Fibroblast of lung (primary cell): ENCODE measurements around the gene UNC13B. TPM values are rescaled to one million over a fixed set of nuclear protein-coding genes. Genes with fewer than 3 reads are reported as not detected.
A peak's percentile ranks its signal among the peaks of the same experiment; 100 is the strongest.

ENCODE experiments used
- DNase-seq, 2 donors: peaks; one replicate each; pipeline versions ENCODE4 v3.0.0 to v3.0.0-alpha.2; 2010; ENCODE audit warnings: low read depth in 2 of 2
- H2AFZ ChIP-seq: 2 replicates; pipeline ENCODE4 v1.5.1; 2012; ENCODE audit warnings: low read length, control low read depth, inconsistent platforms
- H3K27ac ChIP-seq: 2 replicates; pipeline ENCODE4 v1.5.1; 2011; ENCODE audit warnings: low read length, control low read depth; ENCODE audit not compliant: insufficient read depth
- H3K27me3 ChIP-seq: 2 replicates; pipeline ENCODE4 v1.5.1; 2011; ENCODE audit warnings: mild to moderate bottlenecking, low read length; ENCODE audit not compliant: control insufficient read depth, insufficient read depth
- H3K36me3 ChIP-seq: 2 replicates; pipeline ENCODE4 v1.5.1; 2011; ENCODE audit warnings: low read length; ENCODE audit not compliant: control insufficient read depth, insufficient read depth
- H3K4me1 ChIP-seq: 2 replicates; pipeline ENCODE4 v1.5.1; 2011; ENCODE audit warnings: low read length; ENCODE audit not compliant: control insufficient read depth, insufficient read depth; ENCODE audit errors: extremely low read depth
- H3K4me2 ChIP-seq: 2 replicates; pipeline ENCODE4 v1.5.1; 2011; ENCODE audit warnings: low read length, control low read depth; ENCODE audit not compliant: insufficient read depth; ENCODE audit errors: extremely low read depth
- H3K4me3 ChIP-seq, 4 experiments: fragments of 200-600 bp in 1 of 4; sonication (generic) in 1 of 4; replicated peaks in 1 of 4; 2 replicates each; pipeline ENCODE4 v1.5.1; 2011 to 2016; ENCODE audit warnings: low read length in 4 of 4, low read depth in 3 of 4, mild to moderate bottlenecking in 3 of 4, control low read depth in 2 of 4, inconsistent platforms in 1 of 4, mixed read lengths in 1 of 4; ENCODE audit not compliant: insufficient read depth in 1 of 4; ENCODE audit errors: control extremely low read depth in 1 of 4
- H3K79me2 ChIP-seq: 2 replicates; pipeline ENCODE4 v1.5.1; 2012; ENCODE audit warnings: mild to moderate bottlenecking, low read length, inconsistent platforms; ENCODE audit not compliant: control insufficient read depth, insufficient read depth
- H3K9ac ChIP-seq: 2 replicates; pipeline ENCODE4 v1.5.1; 2011; ENCODE audit warnings: mild to moderate bottlenecking, low read length, control low read depth; ENCODE audit not compliant: insufficient read depth
- H3K9me3 ChIP-seq: 2 replicates; pipeline ENCODE4 v1.5.1; 2012; ENCODE audit warnings: low read depth, low read length; ENCODE audit not compliant: control insufficient read depth, insufficient read depth
- H4K20me1 ChIP-seq: 2 replicates; pipeline ENCODE4 v1.5.1; 2011; ENCODE audit warnings: low read length; ENCODE audit not compliant: control insufficient read depth, insufficient read depth; ENCODE audit errors: extremely low read depth
- EZH2 ChIP-seq: IDR thresholded peaks from 2 replicates; pipeline ENCODE4 v1.5.1; 2012; ENCODE audit warnings: low read length, control low read depth, mild to moderate bottlenecking; ENCODE audit errors: missing control alignments
- polyA plus RNA-seq, 2 donors: library from polyadenylated mRNA; depleted of rRNA in 1 of 2; stranded (reverse) in 1 of 2; unstranded in 1 of 2; fragments of >200 nt; gene quantifications; 2 replicates each; pipeline ENCODE4 v1.2.1, GENCODE V29; 2011 to 2012; ENCODE audit warnings: missing spikeins in 1 of 2
- total RNA-seq: library from RNA; depleted of rRNA; stranded (reverse); fragments of >200 nt; gene quantifications from 2 replicates; pipeline ENCODE4 v1.2.1, GENCODE V29; 2014
- TF ChIP-seq, protein P1 (sequence below), 2 donors: IDR thresholded peaks in 1 of 2; conservative IDR thresholded peaks in 1 of 2; 1 replicate in 1 of 2; 2 replicates in 1 of 2; pipeline ENCODE4 v1.5.1; 2011 to 2012; ENCODE audit warnings: low read length in 2 of 2, control low read depth in 1 of 2, inconsistent platforms in 1 of 2, low read depth in 1 of 2, mild to moderate bottlenecking in 1 of 2

Gene UNC13B
- total and polyA plus RNA-seq, 2 donors (not counting 1 experiment from before 2014, with no cell fraction given) = 9.7 to 38.3 TPM

DNA sequence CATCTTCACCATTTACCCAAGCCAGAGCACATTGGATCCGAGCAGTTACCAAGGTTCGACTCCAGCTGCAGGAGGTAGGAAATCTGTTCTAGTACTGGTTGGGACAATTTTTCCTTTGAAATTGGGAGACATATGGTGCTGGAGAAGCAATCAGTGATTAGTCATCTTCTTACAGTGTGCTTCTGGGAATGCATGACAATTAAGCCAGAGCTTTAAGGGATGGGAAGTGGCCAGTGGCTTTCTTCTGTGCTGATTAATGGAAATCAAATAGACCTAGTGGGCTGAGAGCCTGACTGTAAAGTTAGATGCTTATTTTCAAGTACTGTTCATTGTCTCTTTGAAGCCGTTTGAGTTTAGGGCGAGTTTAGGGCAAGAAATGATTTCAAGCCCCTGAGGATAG is 152.1 kb downstream of the UNC13B start:
- Histone ChIP-seq H3K4me2 (no peak overlapping the region), H3K79me2 (no peaks in the 10 kb centered on the region), H3K4me1 (peaks cover 3% of the 10 kb centered on the region), H2AFZ (no peak overlapping the region), H3K4me3 (no peak overlapping the region), H3K36me3 (no peaks in the 10 kb centered on the region), H3K27ac (no peak overlapping the region), H3K9me3 (no peaks in the 10 kb centered on the region), H4K20me1 (no peaks in the 10 kb centered on the region), H3K9ac (no peak overlapping the region), H3K27me3 (no peaks in the 10 kb centered on the region)
- peak; percentile 16 to 91 for DNase-seq
- TF ChIP-seq, protein P1, sequence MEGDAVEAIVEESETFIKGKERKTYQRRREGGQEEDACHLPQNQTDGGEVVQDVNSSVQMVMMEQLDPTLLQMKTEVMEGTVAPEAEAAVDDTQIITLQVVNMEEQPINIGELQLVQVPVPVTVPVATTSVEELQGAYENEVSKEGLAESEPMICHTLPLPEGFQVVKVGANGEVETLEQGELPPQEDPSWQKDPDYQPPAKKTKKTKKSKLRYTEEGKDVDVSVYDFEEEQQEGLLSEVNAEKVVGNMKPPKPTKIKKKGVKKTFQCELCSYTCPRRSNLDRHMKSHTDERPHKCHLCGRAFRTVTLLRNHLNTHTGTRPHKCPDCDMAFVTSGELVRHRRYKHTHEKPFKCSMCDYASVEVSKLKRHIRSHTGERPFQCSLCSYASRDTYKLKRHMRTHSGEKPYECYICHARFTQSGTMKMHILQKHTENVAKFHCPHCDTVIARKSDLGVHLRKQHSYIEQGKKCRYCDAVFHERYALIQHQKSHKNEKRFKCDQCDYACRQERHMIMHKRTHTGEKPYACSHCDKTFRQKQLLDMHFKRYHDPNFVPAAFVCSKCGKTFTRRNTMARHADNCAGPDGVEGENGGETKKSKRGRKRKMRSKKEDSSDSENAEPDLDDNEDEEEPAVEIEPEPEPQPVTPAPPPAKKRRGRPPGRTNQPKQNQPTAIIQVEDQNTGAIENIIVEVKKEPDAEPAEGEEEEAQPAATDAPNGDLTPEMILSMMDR (conservative IDR thresholded peaks at IDR 0.05 in 1 of 2, IDR thresholded peaks at IDR 0.05 in 1 of 2; ENCODE audit: low read depth in 1 of 2, low read length in 2 of 2) = no peak
- TF ChIP-seq EZH2 = no peak

DNA sequence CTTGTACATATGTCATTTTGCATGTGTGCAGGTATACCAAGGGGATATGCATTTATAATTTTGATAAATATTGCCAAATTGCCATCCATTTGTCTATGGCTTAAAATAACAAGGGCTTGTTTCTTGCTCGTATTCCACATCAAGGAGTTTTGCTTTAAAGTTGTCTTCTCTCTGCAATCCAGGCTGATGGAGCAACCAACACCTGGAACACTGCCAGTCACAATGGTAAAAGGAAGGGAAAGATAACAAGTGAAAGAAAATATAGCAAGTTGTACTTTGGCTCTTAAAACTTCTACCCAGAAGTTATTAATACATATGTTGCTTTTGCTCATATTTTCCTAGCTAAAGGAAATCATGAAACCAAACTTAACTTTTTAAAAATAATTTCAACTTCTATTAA is 156.9 kb downstream of the UNC13B start:
- Histone ChIP-seq H3K4me3 (no peak overlapping the region), H3K27me3 (no peaks in the 10 kb centered on the region), H3K27ac (no peak overlapping the region), H3K79me2 (no peaks in the 10 kb centered on the region), H3K4me2 (no peak overlapping the region), H3K9me3 (no peaks in the 10 kb centered on the region), H4K20me1 (no peaks in the 10 kb centered on the region), H3K4me1 (peaks cover 3% of the 10 kb centered on the region), H3K9ac (no peak overlapping the region), H2AFZ (no peak overlapping the region), H3K36me3 (no peaks in the 10 kb centered on the region)
- TF ChIP-seq EZH2 = no peak
- TF ChIP-seq, protein P1 (conservative IDR thresholded peaks at IDR 0.05 in 1 of 2, IDR thresholded peaks at IDR 0.05 in 1 of 2; ENCODE audit: low read depth in 1 of 2, low read length in 2 of 2) = no peak
- DNase-seq = peak in 1 of 2 donors; percentile 17

DNA sequence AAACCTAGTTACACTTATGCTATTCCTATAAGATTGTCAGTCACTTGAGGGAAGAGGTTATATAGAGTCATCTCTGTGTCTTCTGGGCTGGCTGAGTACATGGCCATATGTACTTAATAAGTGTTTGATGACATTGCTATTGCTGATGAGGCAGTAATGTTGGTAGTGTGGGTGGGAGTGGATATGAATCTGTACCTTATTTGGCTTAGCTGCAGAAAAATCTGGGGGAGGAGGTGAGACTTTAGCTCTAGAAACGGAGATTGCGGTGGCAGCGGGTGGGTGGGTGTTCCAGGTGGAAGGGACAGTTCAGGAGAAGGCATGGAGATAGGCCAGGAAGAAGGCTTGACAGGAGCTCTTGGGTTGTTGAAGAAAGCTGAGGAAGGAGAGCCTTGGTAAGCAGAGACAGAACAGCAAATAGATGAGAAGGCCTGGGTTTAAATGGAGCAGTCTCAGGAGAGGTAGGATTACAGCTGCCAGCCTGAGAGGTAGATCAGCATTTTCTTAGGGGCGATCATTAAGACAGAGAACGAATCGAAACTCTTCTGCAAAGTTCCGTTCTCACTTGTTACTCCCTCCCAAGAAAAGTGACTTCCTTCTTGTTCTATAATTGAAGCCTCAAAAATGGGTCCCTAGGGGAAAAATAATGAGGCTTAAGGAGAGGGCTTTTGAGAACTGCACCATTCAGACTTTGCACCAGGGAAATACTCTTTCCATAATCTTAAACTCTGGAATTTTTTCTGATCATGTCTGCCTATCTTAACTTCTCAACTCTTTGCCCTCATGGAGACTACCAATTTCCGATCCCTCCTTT is 160.5 kb downstream of the UNC13B start:
- H3K4me2 ChIP-seq = no peak overlapping the region
- no peak for DNase-seq
- H3K27ac ChIP-seq = no peak overlapping the region
- no peak overlapping the region for H3K9ac ChIP-seq
- H3K4me3 ChIP-seq = no peak overlapping the region
- H3K9me3 ChIP-seq = no peaks in the 10 kb centered on the region
- no peaks in the 10 kb centered on the region for H3K4me1 ChIP-seq
- no peaks in the 10 kb centered on the region for H3K27me3 ChIP-seq
- no peaks in the 10 kb centered on the region for H4K20me1 ChIP-seq
- no peaks in the 10 kb centered on the region for H3K79me2 ChIP-seq
- no peaks in the 10 kb centered on the region for H3K36me3 ChIP-seq
- no peak overlapping the region for H2AFZ ChIP-seq
- TF ChIP-seq, protein P1 (conservative IDR thresholded peaks at IDR 0.05 in 1 of 2, IDR thresholded peaks at IDR 0.05 in 1 of 2; ENCODE audit: low read depth in 1 of 2, low read length in 2 of 2) = no peak
- no peak for TF ChIP-seq EZH2
